ENCODE measurements around the gene PAX9.

- TF ChIP-seq, protein P1, sequence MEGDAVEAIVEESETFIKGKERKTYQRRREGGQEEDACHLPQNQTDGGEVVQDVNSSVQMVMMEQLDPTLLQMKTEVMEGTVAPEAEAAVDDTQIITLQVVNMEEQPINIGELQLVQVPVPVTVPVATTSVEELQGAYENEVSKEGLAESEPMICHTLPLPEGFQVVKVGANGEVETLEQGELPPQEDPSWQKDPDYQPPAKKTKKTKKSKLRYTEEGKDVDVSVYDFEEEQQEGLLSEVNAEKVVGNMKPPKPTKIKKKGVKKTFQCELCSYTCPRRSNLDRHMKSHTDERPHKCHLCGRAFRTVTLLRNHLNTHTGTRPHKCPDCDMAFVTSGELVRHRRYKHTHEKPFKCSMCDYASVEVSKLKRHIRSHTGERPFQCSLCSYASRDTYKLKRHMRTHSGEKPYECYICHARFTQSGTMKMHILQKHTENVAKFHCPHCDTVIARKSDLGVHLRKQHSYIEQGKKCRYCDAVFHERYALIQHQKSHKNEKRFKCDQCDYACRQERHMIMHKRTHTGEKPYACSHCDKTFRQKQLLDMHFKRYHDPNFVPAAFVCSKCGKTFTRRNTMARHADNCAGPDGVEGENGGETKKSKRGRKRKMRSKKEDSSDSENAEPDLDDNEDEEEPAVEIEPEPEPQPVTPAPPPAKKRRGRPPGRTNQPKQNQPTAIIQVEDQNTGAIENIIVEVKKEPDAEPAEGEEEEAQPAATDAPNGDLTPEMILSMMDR (IDR thresholded peaks at IDR 0.05), result no peak
- TF ChIP-seq POLR2A (IDR thresholded peaks at IDR 0.05) (no peak), EP300 (IDR thresholded peaks at IDR 0.05) (no peak)
Measured at GRCh38 chr14:36625014-36625413, 36.6 kb upstream of the PAX9 start.

Measured in tibial nerve (tissue), 4 donors.